ENCODE measurements around the gene ADAMTS17. TPM values are rescaled to one million over a fixed set of nuclear protein-coding genes. Genes with fewer than 3 reads are reported as not detected.
A peak's percentile ranks its signal among the peaks of the same experiment; 100 is the strongest.
"Not testable (repeated sequence)": the region's sequence is repeated elsewhere in the genome, so short reads cannot be mapped to it uniquely, and the experiment has no call there.

Gene ADAMTS17
- total RNA-seq, 4 donors from 2014 or later: 7.2 to 15.1 (median 8.9) TPM

DNA sequence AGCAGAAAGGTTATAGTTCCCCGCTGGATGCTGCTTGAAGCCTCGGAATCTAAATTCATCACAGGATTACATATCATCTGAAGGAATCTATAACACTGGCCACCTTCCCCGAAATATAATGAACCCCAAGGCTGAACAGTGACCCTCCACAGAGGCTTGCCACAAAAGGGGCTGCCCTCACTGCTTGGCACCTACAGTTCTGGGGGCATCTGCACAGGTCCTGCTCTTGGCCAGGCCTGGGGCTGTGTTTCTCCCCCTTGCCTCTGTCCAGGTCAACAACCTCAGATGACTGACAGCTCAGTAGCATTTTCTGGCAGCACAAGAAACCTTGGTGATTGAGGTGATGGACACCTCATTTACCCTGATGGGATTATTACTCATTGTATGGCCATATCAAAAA, 1.5 kb upstream of the ADAMTS17 start:
- no peaks in the 10 kb centered on the region for H3K27me3 ChIP-seq
- no peak for TF ChIP-seq POLR2A (IDR thresholded peaks at IDR 0.05)
- TF ChIP-seq, protein P1, sequence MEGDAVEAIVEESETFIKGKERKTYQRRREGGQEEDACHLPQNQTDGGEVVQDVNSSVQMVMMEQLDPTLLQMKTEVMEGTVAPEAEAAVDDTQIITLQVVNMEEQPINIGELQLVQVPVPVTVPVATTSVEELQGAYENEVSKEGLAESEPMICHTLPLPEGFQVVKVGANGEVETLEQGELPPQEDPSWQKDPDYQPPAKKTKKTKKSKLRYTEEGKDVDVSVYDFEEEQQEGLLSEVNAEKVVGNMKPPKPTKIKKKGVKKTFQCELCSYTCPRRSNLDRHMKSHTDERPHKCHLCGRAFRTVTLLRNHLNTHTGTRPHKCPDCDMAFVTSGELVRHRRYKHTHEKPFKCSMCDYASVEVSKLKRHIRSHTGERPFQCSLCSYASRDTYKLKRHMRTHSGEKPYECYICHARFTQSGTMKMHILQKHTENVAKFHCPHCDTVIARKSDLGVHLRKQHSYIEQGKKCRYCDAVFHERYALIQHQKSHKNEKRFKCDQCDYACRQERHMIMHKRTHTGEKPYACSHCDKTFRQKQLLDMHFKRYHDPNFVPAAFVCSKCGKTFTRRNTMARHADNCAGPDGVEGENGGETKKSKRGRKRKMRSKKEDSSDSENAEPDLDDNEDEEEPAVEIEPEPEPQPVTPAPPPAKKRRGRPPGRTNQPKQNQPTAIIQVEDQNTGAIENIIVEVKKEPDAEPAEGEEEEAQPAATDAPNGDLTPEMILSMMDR (IDR thresholded peaks at IDR 0.05): no peak
- no peak overlapping the region for H3K27ac ChIP-seq

DNA sequence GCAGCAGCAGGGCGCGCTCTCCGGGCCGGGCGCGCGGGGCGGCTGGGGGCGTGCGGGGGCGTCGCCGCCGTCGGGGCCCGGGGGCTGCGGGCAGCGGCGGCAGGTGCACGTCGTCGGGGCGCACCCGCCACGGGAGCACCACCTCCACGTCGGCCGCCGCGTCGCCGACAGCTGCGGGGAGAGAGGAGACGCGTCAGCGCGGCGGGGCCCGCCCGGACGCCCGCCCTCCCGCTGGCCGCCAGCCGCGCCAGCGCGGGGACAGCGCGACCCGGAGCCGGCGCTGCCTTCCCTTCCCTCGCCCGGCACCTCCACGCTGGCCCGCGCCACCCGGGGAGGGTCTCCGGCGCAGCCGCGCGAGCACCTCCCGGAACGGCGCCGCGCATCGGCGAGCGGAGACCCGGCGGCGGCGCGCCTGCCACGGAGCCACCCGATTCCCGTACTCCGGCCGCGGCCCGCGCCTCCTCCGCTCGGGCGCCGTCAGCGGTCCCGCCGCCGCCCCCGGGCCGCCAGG, 481 bp downstream of the ADAMTS17 start:
- Histone ChIP-seq H3K27ac (peak overlapping the region in 3 of 4 donors; percentile 65 to 71 (median 69)), H3K36me3 (no peaks in the 10 kb centered on the region), H3K9me3 (no peaks in the 10 kb centered on the region), H3K4me3 (peak overlapping the region; percentile 61 to 67 (median 66)), H3K27me3 (no peaks in the 10 kb centered on the region), H3K4me1 (peaks cover 0 to 11% (median 8%) of the 10 kb centered on the region in 4 donors)
- no peak for TF ChIP-seq POLR2A (IDR thresholded peaks at IDR 0.05)
- TF ChIP-seq, protein P1 (IDR thresholded peaks at IDR 0.05): no peak
- DNase-seq: peak in 1 of 3 donors; percentile 64

More for the DNA sequence above, 1.5 kb upstream of the ADAMTS17 start:
- Histone ChIP-seq H3K4me1 (peaks cover 0 to 11% (median 8%) of the 10 kb centered on the region in 4 donors), H3K4me3 (no peak overlapping the region), H3K36me3 (no peaks in the 10 kb centered on the region), H3K9me3 (no peaks in the 10 kb centered on the region)
- no peak for DNase-seq

DNA sequence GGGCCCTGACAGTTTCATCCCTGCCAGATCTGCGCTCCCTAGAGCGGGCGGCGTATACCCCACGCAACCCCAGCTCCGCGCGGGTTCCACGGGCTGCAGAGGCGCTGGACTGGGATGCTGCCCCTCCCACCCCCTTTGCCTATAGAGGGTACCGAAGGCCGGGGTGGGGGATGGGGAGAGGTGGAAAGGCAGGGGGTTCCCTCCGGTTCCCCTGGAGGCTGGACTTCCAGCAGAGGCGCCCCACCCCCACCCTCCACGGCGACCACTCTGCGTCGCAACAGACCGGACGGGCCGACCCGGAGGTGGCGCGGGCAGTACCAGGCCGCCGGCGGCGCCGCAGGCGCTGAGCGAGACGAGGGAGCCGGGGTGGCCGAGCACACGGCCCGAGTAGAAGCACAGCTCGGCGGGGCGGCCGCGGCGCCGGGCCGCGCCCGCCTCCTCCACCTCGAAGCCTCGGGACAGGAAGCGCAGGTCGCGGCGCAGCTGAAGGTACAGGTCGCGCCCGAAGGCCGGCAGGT, 995 bp downstream of the ADAMTS17 start:
- Histone ChIP-seq H3K27me3 (no peaks in the 10 kb centered on the region), H3K4me1 (peaks cover 0 to 14% (median 8%) of the 10 kb centered on the region in 4 donors), H3K9me3 (no peaks in the 10 kb centered on the region), H3K36me3 (no peaks in the 10 kb centered on the region), H3K4me3 (peak overlapping the region; percentile 24 to 67 (median 66)), H3K27ac (peak overlapping the region in 1 of 4 donors; percentile 71)
- TF ChIP-seq, protein P1 (IDR thresholded peaks at IDR 0.05): no peak
- peak in 1 of 3 donors; percentile 65 for DNase-seq

DNA sequence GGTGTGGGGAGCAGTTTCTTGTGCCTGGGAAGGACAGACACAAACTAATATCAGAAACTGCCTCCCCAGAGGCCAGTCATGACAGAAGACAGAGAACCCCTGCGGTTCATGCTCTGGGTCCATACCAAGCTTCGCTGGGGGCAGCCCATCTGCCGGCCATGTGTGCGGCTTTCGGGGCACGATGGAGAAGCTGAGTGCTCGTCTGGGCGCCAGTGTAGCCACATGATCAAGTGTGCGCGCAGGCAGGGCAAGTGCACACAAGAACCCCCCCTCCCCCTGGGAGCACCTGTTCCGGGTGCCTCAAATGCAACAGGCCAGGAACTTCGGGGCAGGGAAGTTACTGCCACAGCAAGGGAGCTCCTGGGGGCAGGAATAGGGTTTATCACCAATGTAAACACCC, 1.8 kb downstream of the ADAMTS17 start:
- TF ChIP-seq, protein P1 (IDR thresholded peaks at IDR 0.05): no peak
- TF ChIP-seq POLR2A (IDR thresholded peaks at IDR 0.05): no peak
- H3K4me3 ChIP-seq: no peak overlapping the region
- no peaks in the 10 kb centered on the region for H3K9me3 ChIP-seq
- H3K27me3 ChIP-seq: no peaks in the 10 kb centered on the region
- no peak overlapping the region for H3K27ac ChIP-seq
- H3K4me1 ChIP-seq: peaks cover 0 to 22% (median 8%) of the 10 kb centered on the region in 4 donors
- DNase-seq: no peak
- H3K36me3 ChIP-seq: no peaks in the 10 kb centered on the region

DNA sequence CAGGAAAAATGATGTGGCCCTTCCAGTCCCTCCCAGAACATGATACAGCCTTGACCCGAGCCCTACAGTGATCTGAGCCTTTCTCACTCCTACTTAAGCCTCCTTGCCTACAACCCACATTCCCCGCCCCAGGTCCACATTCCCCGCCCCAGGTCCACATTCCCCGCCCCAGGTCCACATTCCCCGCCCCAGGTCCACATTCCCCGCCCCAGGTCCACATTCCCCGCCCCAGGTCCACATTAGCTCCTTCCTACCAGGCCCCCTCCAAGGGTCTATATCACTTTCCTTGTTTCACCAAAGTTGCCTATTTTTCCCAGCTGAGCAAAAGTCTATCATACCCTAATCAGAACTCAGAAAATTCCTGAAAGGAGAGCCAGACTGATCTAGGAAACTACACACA, 2.3 kb downstream of the ADAMTS17 start:
- H3K27me3 ChIP-seq, H3K9me3 ChIP-seq, H3K27ac ChIP-seq, DNase-seq, H3K4me3 ChIP-seq, H3K36me3 ChIP-seq: not testable (repeated sequence)
- peaks cover 0 to 25% (median 8%) of the 10 kb centered on the region in 4 donors for H3K4me1 ChIP-seq

DNA sequence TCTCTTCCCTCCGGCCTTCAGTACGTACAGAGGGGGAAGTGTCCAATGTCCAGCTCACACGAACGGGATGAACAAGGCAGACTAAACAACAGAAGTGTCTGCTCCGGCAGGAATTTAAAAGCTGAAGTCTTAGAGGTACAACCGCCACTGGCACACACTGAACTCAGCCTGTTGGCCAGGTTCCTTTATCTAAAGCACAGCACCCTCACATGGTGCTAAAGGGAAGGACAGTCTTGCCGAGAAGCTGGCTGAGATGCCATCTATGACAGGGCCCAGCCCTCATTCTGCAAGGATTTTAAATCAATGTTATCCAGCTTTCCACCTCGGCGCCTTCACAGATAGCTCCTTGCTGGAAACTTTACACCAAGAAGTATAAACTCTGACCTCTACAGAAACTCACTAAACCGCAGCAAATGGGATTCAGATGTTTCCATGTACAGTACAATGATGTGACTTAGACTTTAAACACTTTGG, 2.8 kb downstream of the ADAMTS17 start:
- DNase-seq: peak; percentile 40 to 87 (median 60)
- Histone ChIP-seq H3K9me3 (no peaks in the 10 kb centered on the region), H3K27me3 (no peaks in the 10 kb centered on the region), H3K4me1 (peaks cover 0 to 25% (median 8%) of the 10 kb centered on the region in 4 donors), H3K4me3 (no peak overlapping the region), H3K27ac (no peak overlapping the region), H3K36me3 (no peaks in the 10 kb centered on the region)
- TF ChIP-seq, protein P1 (IDR thresholded peaks at IDR 0.05): peak in 5 of 6 experiments; percentile 15 to 90 (median 84)
- TF ChIP-seq POLR2A (IDR thresholded peaks at IDR 0.05): no peak
